Measurements from ENCODE around the gene WDFY4.

DNA sequence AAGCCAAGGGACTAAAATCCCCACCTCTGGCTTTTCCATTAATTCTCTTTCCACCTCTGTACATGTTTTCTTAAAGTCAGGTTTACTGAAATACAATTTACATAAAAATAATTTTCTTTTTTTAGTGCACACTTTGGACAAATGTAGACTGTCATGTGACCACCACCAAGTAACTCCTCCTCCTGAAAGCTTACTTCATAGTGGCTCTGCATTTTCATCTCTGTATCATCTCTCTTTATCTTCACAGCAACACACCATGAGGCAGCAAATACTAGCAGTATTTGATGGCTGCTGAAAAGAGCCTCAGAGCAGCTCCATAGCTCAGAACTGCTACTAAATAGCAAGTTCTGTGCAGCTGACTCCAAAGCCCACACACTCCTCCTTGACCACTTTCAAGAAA, 17.3 kb downstream of the WDFY4 start:
- TF ChIP-seq, protein P1, sequence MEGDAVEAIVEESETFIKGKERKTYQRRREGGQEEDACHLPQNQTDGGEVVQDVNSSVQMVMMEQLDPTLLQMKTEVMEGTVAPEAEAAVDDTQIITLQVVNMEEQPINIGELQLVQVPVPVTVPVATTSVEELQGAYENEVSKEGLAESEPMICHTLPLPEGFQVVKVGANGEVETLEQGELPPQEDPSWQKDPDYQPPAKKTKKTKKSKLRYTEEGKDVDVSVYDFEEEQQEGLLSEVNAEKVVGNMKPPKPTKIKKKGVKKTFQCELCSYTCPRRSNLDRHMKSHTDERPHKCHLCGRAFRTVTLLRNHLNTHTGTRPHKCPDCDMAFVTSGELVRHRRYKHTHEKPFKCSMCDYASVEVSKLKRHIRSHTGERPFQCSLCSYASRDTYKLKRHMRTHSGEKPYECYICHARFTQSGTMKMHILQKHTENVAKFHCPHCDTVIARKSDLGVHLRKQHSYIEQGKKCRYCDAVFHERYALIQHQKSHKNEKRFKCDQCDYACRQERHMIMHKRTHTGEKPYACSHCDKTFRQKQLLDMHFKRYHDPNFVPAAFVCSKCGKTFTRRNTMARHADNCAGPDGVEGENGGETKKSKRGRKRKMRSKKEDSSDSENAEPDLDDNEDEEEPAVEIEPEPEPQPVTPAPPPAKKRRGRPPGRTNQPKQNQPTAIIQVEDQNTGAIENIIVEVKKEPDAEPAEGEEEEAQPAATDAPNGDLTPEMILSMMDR (conservative IDR thresholded peaks at IDR 0.05; ENCODE audit: low read depth in 2 of 2), result no peak
- TF ChIP-seq ZNF331 (CRISPR knock-in tag; IDR thresholded peaks at IDR 0.05; ENCODE audit: low read depth) (no peak), EZH2 (IDR thresholded peaks at IDR 0.05; ENCODE audit: low read depth, unreplicated experiment) (no peak), CREB1 (CRISPR knock-in tag; IDR thresholded peaks at IDR 0.05; ENCODE audit: low read depth) (no peak), ZNF114 (CRISPR knock-in tag; IDR thresholded peaks at IDR 0.05) (no peak)
